HepG2 (cell line): Measurements from ENCODE around the gene RNF114. TPM values are rescaled to one million over a fixed set of nuclear protein-coding genes. Genes with fewer than 3 reads are reported as not detected.

ENCODE experiments used
- DNMT3B ChIP-seq: conservative IDR thresholded peaks from 2 replicates; pipeline ENCODE4 v1.6.1; 2016; ENCODE audit warnings: missing biosample characterization, control low read depth
- MZF1 ChIP-seq: sonication (generic); formaldehyde crosslinking; IDR thresholded peaks from 2 replicates; pipeline ENCODE4 v1.8.1; 2023; ENCODE audit warnings: mild to moderate bottlenecking, missing genetic modification reagents, borderline replicate concordance
- SIX1 ChIP-seq: sonication (generic); formaldehyde crosslinking; IDR thresholded peaks from 2 replicates; pipeline ENCODE4 v1.4.0; 2020; ENCODE audit warnings: missing genetic modification reagents, borderline replicate concordance
- SMC3 ChIP-seq: IDR thresholded peaks from 2 replicates; pipeline ENCODE4 v1.6.1; 2011; ENCODE audit warnings: low read length, improper control_type of control experiment
- TARDBP ChIP-seq: sonication (generic); formaldehyde crosslinking; IDR thresholded peaks from 2 replicates; pipeline ENCODE4 v1.8.0; 2022; ENCODE audit warnings: mild to moderate bottlenecking, missing genetic modification reagents
- ZBTB2 ChIP-seq: sonication (generic); formaldehyde crosslinking; IDR thresholded peaks from 2 replicates; pipeline ENCODE4 v1.8.0; 2022; ENCODE audit warnings: low read depth, missing genetic modification reagents
- ZBTB40 ChIP-seq, 2 experiments: fragments of 450-650 bp in 1 of 2; sonication (generic) in 1 of 2; formaldehyde crosslinking in 1 of 2; IDR thresholded peaks; 2 replicates each; pipeline versions ENCODE4 v1.6.1 to v1.8.0; 2016 to 2022; ENCODE audit warnings: antibody characterized with exemption in 1 of 2, mild to moderate bottlenecking in 1 of 2, missing genetic modification reagents in 1 of 2
- ZNF350 ChIP-seq: sonication (generic); formaldehyde crosslinking; IDR thresholded peaks from 2 replicates; pipeline ENCODE4 v1.4.0; 2020; ENCODE audit warnings: mild to moderate bottlenecking, low read depth, missing genetic modification reagents, borderline replicate concordance
- ZNF556 ChIP-seq: sonication (generic); formaldehyde crosslinking; IDR thresholded peaks from 2 replicates; pipeline ENCODE4 v1.4.0; 2020; ENCODE audit warnings: mild to moderate bottlenecking, missing genetic modification reagents, borderline replicate concordance
- ZSCAN9 ChIP-seq: IDR thresholded peaks from 2 replicates; pipeline ENCODE4 v1.6.1; 2016; ENCODE audit warnings: borderline replicate concordance
- polyA plus RNA-seq, 8 experiments: library from polyadenylated mRNA; depleted of rRNA in 3 of 8; stranded (reverse) in 7 of 8; unstranded in 1 of 8; fragments of >200 nt; fragmentation: Illumina TruSeq in 4 of 8; extraction: Trizol in 4 of 8; gene quantifications; 2 replicates each; pipeline versions ENCODE4 v1.2.1 to v1.2.3, GENCODE V29; 2011 to 2016; ENCODE audit warnings: low read depth in 4 of 8, missing spikeins in 1 of 8, mixed read lengths in 1 of 8; ENCODE audit not compliant: insufficient read depth in 1 of 8
- total RNA-seq, 5 experiments: library from RNA; depleted of rRNA; stranded (reverse); fragments of >200 nt; fragmentation: Illumina TruSeq; extraction: Trizol; gene quantifications; 2 replicates each; pipeline ENCODE4 v1.2.3, GENCODE V29; 2016; ENCODE audit warnings: low read depth in 1 of 5
- TF ChIP-seq, protein P1 (sequence below): sonication (generic); formaldehyde crosslinking; IDR thresholded peaks from 2 replicates; pipeline ENCODE4 v1.8.0; 2022; ENCODE audit warnings: mild to moderate bottlenecking, missing genetic modification reagents
- TF ChIP-seq, protein P2 (sequence below): sonication (generic); formaldehyde crosslinking; IDR thresholded peaks from 2 replicates; pipeline ENCODE4 v1.4.0; 2020; ENCODE audit warnings: low read depth, mild to moderate bottlenecking, missing genetic modification reagents
- TF ChIP-seq, protein P3 (sequence below): IDR thresholded peaks from 2 replicates; pipeline ENCODE4 v1.6.1; 2016; ENCODE audit warnings: missing biosample characterization, missing genetic modification reagents, low read depth

RNF114 gene
- total and polyA plus RNA-seq, 2 of the 13 experiments (the other 11 are each of a cell fraction or from before 2014, with no cell fraction given), result 119 to 126 TPM

- TF ChIP-seq ZBTB40 (IDR thresholded peaks at IDR 0.05), result no peak
- 0 out of 2 replicates have a peak, but pooled peaks have one; percentile 35 for TF ChIP-seq ZBTB40 (CRISPR knock-in tag; IDR thresholded peaks at IDR 0.05)
- TF ChIP-seq MZF1 (CRISPR knock-in tag), result no peak
- TF ChIP-seq TARDBP, result 0 out of 2 replicates have a peak, but pooled peaks have one; percentile 44
- TF ChIP-seq ZSCAN9 (CRISPR knock-in tag), result peak; percentile 56; the same call in 1 of the 2 replicates
- no peak for TF ChIP-seq ZBTB2 (CRISPR knock-in tag)
- TF ChIP-seq DNMT3B, result 0 out of 2 replicates have a peak, but pooled peaks have one; percentile 5
- TF ChIP-seq SIX1 (CRISPR knock-in tag), result no peak
- peak; percentile 24; the same call in 1 of the 2 replicates for TF ChIP-seq ZNF556 (CRISPR knock-in tag)
- TF ChIP-seq, protein P1, sequence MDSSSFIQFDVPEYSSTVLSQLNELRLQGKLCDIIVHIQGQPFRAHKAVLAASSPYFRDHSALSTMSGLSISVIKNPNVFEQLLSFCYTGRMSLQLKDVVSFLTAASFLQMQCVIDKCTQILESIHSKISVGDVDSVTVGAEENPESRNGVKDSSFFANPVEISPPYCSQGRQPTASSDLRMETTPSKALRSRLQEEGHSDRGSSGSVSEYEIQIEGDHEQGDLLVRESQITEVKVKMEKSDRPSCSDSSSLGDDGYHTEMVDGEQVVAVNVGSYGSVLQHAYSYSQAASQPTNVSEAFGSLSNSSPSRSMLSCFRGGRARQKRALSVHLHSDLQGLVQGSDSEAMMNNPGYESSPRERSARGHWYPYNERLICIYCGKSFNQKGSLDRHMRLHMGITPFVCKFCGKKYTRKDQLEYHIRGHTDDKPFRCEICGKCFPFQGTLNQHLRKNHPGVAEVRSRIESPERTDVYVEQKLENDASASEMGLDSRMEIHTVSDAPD (CRISPR knock-in tag), result no peak
- TF ChIP-seq, protein P2, sequence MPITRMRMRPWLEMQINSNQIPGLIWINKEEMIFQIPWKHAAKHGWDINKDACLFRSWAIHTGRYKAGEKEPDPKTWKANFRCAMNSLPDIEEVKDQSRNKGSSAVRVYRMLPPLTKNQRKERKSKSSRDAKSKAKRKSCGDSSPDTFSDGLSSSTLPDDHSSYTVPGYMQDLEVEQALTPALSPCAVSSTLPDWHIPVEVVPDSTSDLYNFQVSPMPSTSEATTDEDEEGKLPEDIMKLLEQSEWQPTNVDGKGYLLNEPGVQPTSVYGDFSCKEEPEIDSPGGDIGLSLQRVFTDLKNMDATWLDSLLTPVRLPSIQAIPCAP, result no peak
- TF ChIP-seq, protein P3, sequence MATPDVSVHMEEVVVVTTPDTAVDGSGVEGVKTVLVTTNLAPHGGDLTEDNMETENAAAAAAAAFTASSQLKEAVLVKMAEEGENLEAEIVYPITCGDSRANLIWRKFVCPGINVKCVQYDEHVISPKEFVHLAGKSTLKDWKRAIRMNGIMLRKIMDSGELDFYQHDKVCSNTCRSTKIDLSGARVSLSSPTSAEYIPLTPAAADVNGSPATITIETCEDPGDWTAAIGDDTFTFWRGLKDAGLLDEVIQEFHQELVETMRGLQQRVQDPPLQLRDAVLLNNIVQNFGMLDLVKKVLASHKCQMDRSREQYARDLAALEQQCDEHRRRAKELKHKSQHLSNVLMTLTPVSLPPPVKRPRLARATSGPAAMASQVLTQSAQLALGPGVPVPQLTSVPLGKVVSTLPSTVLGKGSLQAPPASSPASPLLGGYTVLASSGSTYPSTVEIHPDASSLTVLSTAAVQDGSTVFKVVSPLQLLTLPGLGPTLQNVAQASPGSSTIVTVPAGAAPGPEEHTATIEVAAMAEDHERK (CRISPR knock-in tag), result no peak
- TF ChIP-seq SMC3, result no peak
- TF ChIP-seq ZNF350, result peak; percentile 89; the same call in 1 of the 2 replicates
Observed at GRCh38 chr20:49945701-49946477, 9.7 kb downstream of the RNF114 start (continued).
